HepG2 (cell line): ENCODE data around the gene KIF3A. TPM values are rescaled to one million over a fixed set of nuclear protein-coding genes. Genes with fewer than 3 reads are reported as not detected.

Source experiments
- ATAC-seq: fragments of 200-7000 bp; cut with Tn5 transposase; 3 replicates; pipeline ENCODE4 v1.9.1; 2020; ENCODE audit warnings: mild to moderate bottlenecking, moderate library complexity
- BruUV-seq: library from RNA; stranded (reverse); fragments of 400-500 nt; replicated peaks from 2 replicates; lab custom pipeline; 2021; lab: Mats Ljungman, UMichigan
- CTCF ChIA-PET: fragments of 300-600 bp; formaldehyde crosslinking; extraction: SDS; loops from one replicate; lab custom pipeline; 2021; ENCODE audit warnings: low total read pairs, inconsistent platforms, low intra/inter-chr PET ratio; lab: Yijun Ruan, JAX
- POLR2A ChIA-PET: fragments of 350-600 bp; sonication (Branson Sonifier 250); formaldehyde crosslinking; loops from one replicate; lab custom pipeline; 2020; ENCODE audit warnings: antibody characterized with exemption, inconsistent platforms; lab: Yijun Ruan, JAX
- DNase-seq: peaks from one replicate; pipeline ENCODE4 v3.0.0-alpha.2; 2015; ENCODE audit warnings: low spot score
- FAIRE-seq: peaks from 3 replicates; lab custom pipeline; 2011; peaks lifted over from hg19 to GRCh38; lab: Jason Lieb, UNC
- H2AFZ ChIP-seq: one replicate; pipeline ENCODE4 v1.6.1; 2011; ENCODE audit warnings: low read length, inconsistent platforms
- H3K27ac ChIP-seq: fragments of 300-600 bp; 3 replicates; pipeline ENCODE4 v1.8.0; 2011; ENCODE audit warnings: mixed run types, mild to moderate bottlenecking, mixed read lengths, low read length, inconsistent platforms; ENCODE audit not compliant: insufficient read depth; ENCODE audit errors: extremely low read length
- H3K27me3 ChIP-seq, 2 experiments: fragments of 200-600 bp in 1 of 2; 2 replicates in 1 of 2; 3 replicates in 1 of 2; pipeline versions ENCODE4 v1.6.0 to v1.8.0; 2011; ENCODE audit warnings: low read length in 2 of 2, mild to moderate bottlenecking in 2 of 2, moderate library complexity in 2 of 2, inconsistent platforms in 1 of 2; ENCODE audit not compliant: insufficient read depth in 2 of 2, control insufficient read depth in 1 of 2
- H3K36me3 ChIP-seq, 2 experiments: fragments of 200-600 bp in 1 of 2; replicated peaks in 1 of 2; 2 replicates in 1 of 2; 3 replicates in 1 of 2; pipeline versions ENCODE4 v1.5.1 to v1.8.0; 2011; ENCODE audit warnings: low read length in 2 of 2, inconsistent platforms in 1 of 2; ENCODE audit not compliant: insufficient read depth in 2 of 2, control insufficient read depth in 1 of 2
- H3K4me1 ChIP-seq: 2 replicates; pipeline ENCODE4 v1.5.1; 2012; ENCODE audit warnings: low read length, inconsistent platforms; ENCODE audit not compliant: insufficient read depth
- H3K4me2 ChIP-seq: 2 replicates; pipeline ENCODE4 v1.6.0; 2011; ENCODE audit warnings: low read depth, low read length, inconsistent platforms
- H3K4me3 ChIP-seq, 3 experiments: fragments of 200-600 bp in 1 of 3; sonication (generic), shearing (Covaris generic) in 1 of 3; replicated peaks in 1 of 3; 2 replicates each; pipeline ENCODE4 v1.5.1; 2011 to 2016; ENCODE audit warnings: low read length in 3 of 3, inconsistent platforms in 2 of 3, low read depth in 2 of 3, mild to moderate bottlenecking in 2 of 3, control low read depth in 1 of 3, mixed read lengths in 1 of 3; ENCODE audit not compliant: insufficient read depth in 1 of 3
- H3K79me2 ChIP-seq: one replicate; pipeline ENCODE4 v1.6.1; 2011; ENCODE audit warnings: low read length, inconsistent platforms; ENCODE audit not compliant: insufficient read depth
- H3K9ac ChIP-seq: 2 replicates; pipeline ENCODE4 v1.6.0; 2011; ENCODE audit warnings: mild to moderate bottlenecking, low read depth, low read length, inconsistent platforms; ENCODE audit not compliant: insufficient read depth
- H3K9me3 ChIP-seq: 2 replicates; pipeline ENCODE4 v1.5.1; 2012; ENCODE audit warnings: mild to moderate bottlenecking, low read length
- H4K20me1 ChIP-seq: 2 replicates; pipeline ENCODE4 v1.6.0; 2011; ENCODE audit warnings: inconsistent platforms, mild to moderate bottlenecking, low read length, moderate library complexity; ENCODE audit not compliant: insufficient read depth
- ARNT2 ChIP-seq: sonication (generic); formaldehyde crosslinking; IDR thresholded peaks from 2 replicates; pipeline ENCODE4 v1.8.0; 2022; ENCODE audit warnings: mild to moderate bottlenecking, low read depth, missing genetic modification reagents, moderate library complexity
- HMG20B ChIP-seq: conservative IDR thresholded peaks from 2 replicates; pipeline ENCODE4 v1.6.1; 2016; ENCODE audit warnings: missing genetic modification reagents, missing compliant biosample characterization
- RFX3 ChIP-seq: IDR thresholded peaks from 2 replicates; pipeline ENCODE4 v1.6.1; 2016; ENCODE audit warnings: missing biosample characterization, missing genetic modification reagents
- TP53 ChIP-seq: sonication (generic); formaldehyde crosslinking; conservative IDR thresholded peaks from 2 replicates; pipeline ENCODE4 v1.4.0; 2020; ENCODE audit warnings: missing genetic modification reagents
- ZNF230 ChIP-seq: sonication (generic); formaldehyde crosslinking; IDR thresholded peaks from 2 replicates; pipeline ENCODE4 v1.4.0; 2020; ENCODE audit warnings: mild to moderate bottlenecking, missing genetic modification reagents
- ZNF503 ChIP-seq: sonication (generic); formaldehyde crosslinking; IDR thresholded peaks from 2 replicates; pipeline ENCODE4 v1.4.0; 2020; ENCODE audit warnings: missing genetic modification reagents
- ZNF512 ChIP-seq: sonication (generic); formaldehyde crosslinking; IDR thresholded peaks from 2 replicates; pipeline ENCODE4 v1.4.0; 2020; ENCODE audit warnings: mild to moderate bottlenecking, missing genetic modification reagents
- ZNF678 ChIP-seq: sonication (generic); formaldehyde crosslinking; IDR thresholded peaks from 2 replicates; pipeline ENCODE4 v1.4.0; 2020; ENCODE audit warnings: mild to moderate bottlenecking, missing genetic modification reagents
- WGBS: methylation state at CpG from one replicate; pipeline ENCODE4 v1.1.6; 2017; ENCODE audit warnings: low lambda C conversion rate; 5-methylcytosine and 5-hydroxymethylcytosine counted together
- in situ Hi-C: cut with HindIII; loops from 2 replicates; pipeline ENCODE4 v1.10.0; 2017; ENCODE audit warnings: low pct_unique_long_range_greater_than_20kb; ENCODE audit not compliant: extremely low pct_ligation_motif_present
- intact Hi-C: fragments of 100-400 bp; cut with micrococcal nuclease; formaldehyde crosslinking; loops from one replicate; pipeline ENCODE4 v1.10.0; 2022; ENCODE audit not compliant: unreplicated experiment
- polyA plus RNA-seq, 8 experiments: library from polyadenylated mRNA; depleted of rRNA in 3 of 8; stranded (reverse) in 7 of 8; unstranded in 1 of 8; fragments of >200 nt; fragmentation: Illumina TruSeq in 4 of 8; extraction: Trizol in 4 of 8; gene quantifications; 2 replicates each; pipeline versions ENCODE4 v1.2.1 to v1.2.3, GENCODE V29; 2011 to 2016; ENCODE audit warnings: low read depth in 4 of 8, missing spikeins in 1 of 8, mixed read lengths in 1 of 8; ENCODE audit not compliant: insufficient read depth in 1 of 8
- total RNA-seq, 5 experiments: library from RNA; depleted of rRNA; stranded (reverse); fragments of >200 nt; fragmentation: Illumina TruSeq; extraction: Trizol; gene quantifications; 2 replicates each; pipeline ENCODE4 v1.2.3, GENCODE V29; 2016; ENCODE audit warnings: low read depth in 1 of 5

Gene KIF3A
- total and polyA plus RNA-seq, 2 of the 13 experiments (the other 11 are each of a cell fraction or from before 2014, with no cell fraction given), result 2.3 to 8.4 TPM

GRCh38 chr5:132736853-132737833 is at the start of gene KIF3A (continued):
- no peak for TF ChIP-seq ZNF503 (CRISPR knock-in tag)
- peak; percentile 67 for TF ChIP-seq RFX3 (CRISPR knock-in tag)

- ChIA-PET CTCF (no interaction called here), POLR2A (no interaction called here)
- Histone ChIP-seq H3K4me2 (no peak overlapping the region), H3K79me2 (no peaks in the 10 kb centered on the region), H3K4me3 (no peak overlapping the region), H2AFZ (no peak overlapping the region), H3K9ac (no peak overlapping the region), H3K36me3 (no peaks in the 10 kb centered on the region; a peak in 2 of 5 replicates), H3K4me1 (peaks cover 20% of the 10 kb centered on the region; the same call in 1 of the 2 replicates), H4K20me1 (no peaks in the 10 kb centered on the region), H3K9me3 (no peaks in the 10 kb centered on the region), H3K27ac (no peak overlapping the region), H3K27me3 (no peaks in the 10 kb centered on the region)
- in situ Hi-C loops (no loop called here), intact Hi-C loops (no loop called here)
- 100% methylated on average over 1 of the region's 1 CpG for WGBS
- FAIRE-seq (no peak), ATAC-seq (no peak), DNase-seq (no peak)
- TF ChIP-seq TP53 (CRISPR knock-in tag), result no peak
- no peak for TF ChIP-seq ZNF230 (CRISPR knock-in tag)
- TF ChIP-seq ARNT2 (CRISPR knock-in tag), result no peak
- no peak for TF ChIP-seq ZNF512
- no peak for TF ChIP-seq HMG20B (CRISPR knock-in tag)
- TF ChIP-seq ZNF678 (CRISPR knock-in tag), result no peak
- no TSS peak for BruUV-seq
These were observed 49.7 kb upstream of the KIF3A start for GRCh38 chr5:132787076-132787475.
